D721Med (cell line): ENCODE measurements around the gene CHRDL1.

Experiments used
- DNase-seq: peaks from one replicate; pipeline ENCODE4 v3.0.0; 2011; ENCODE audit warnings: low spot score; ENCODE audit not compliant: insufficient read length
- FAIRE-seq: peaks from 2 replicates; lab custom pipeline; 2011; peaks lifted over from hg19 to GRCh38; lab: Jason Lieb, UNC
- CTCF ChIP-seq: IDR thresholded peaks from 2 replicates; pipeline ENCODE4 v1.5.1; 2012; ENCODE audit warnings: mild to moderate bottlenecking, control low read depth; ENCODE audit not compliant: insufficient read depth; ENCODE audit errors: missing control alignments

The CHRDL1 gene

GRCh38 chrX:110804446-110804845 is 8.8 kb upstream of the CHRDL1 start:
- no peak for TF ChIP-seq CTCF
- FAIRE-seq = no peak
- DNase-seq = no peak

- DNase-seq (no peak), FAIRE-seq (no peak)
- TF ChIP-seq CTCF = no peak
Observed at GRCh38 chrX:110803506-110803905, 7.9 kb upstream of the CHRDL1 start.

- FAIRE-seq = no peak
Observed at GRCh38 chrX:110796407-110796697, 735 bp upstream of the CHRDL1 start.

GRCh38 chrX:110794601-110795000 is 1.0 kb downstream of the CHRDL1 start:
- FAIRE-seq (no peak), DNase-seq (no peak)
- TF ChIP-seq CTCF = no peak

More at GRCh38 chrX:110796407-110796697, 735 bp upstream of the CHRDL1 start:
- DNase-seq = no peak
- TF ChIP-seq CTCF = no peak

GRCh38 chrX:110791071-110791470 is 4.5 kb downstream of the CHRDL1 start:
- DNase-seq (no peak), FAIRE-seq (no peak)
- no peak for TF ChIP-seq CTCF

GRCh38 chrX:110786486-110786885 is 9.1 kb downstream of the CHRDL1 start:
- no peak for TF ChIP-seq CTCF
- DNase-seq = no peak
- no peak for FAIRE-seq

GRCh38 chrX:110759785-110760184 is 35.8 kb downstream of the CHRDL1 start:
- no peak for TF ChIP-seq CTCF
- DNase-seq (no peak), FAIRE-seq (no peak)
